ENCODE results near the gene RBM34.
"Not testable (repeated sequence)": the region's sequence is repeated elsewhere in the genome, so short reads cannot be mapped to it uniquely, and the experiment has no call there.

RBM34 gene

DNA sequence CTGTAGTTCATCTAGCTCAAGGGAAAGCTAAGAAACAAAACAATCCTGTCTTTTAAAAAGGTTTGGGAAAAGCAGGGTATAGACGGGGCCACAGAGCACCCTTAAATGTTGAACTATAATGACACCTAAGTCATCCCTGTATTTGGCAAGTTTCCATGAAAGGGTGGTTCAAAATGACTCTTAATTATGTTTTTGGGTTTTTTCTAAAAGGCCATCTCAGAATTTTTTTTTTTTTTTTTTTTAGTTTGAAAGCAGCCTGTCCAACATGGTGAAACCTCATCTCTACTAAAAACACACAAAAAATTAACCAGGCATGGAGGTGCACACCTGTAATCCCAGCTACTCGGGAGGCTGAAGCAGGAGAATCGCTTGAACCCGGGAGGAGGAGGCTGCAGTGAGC is 54.6 kb downstream of the RBM34 start:
- Histone ChIP-seq H3K4me3 (ENCODE audit: insufficient read depth, low read depth, low read length, poor library complexity, severe bottlenecking) (no peak overlapping the region), H3K4me1 (ENCODE audit: control insufficient read depth, insufficient read depth, low read length, poor library complexity, severe bottlenecking) (peaks cover 22% of the 10 kb centered on the region)

DNA sequence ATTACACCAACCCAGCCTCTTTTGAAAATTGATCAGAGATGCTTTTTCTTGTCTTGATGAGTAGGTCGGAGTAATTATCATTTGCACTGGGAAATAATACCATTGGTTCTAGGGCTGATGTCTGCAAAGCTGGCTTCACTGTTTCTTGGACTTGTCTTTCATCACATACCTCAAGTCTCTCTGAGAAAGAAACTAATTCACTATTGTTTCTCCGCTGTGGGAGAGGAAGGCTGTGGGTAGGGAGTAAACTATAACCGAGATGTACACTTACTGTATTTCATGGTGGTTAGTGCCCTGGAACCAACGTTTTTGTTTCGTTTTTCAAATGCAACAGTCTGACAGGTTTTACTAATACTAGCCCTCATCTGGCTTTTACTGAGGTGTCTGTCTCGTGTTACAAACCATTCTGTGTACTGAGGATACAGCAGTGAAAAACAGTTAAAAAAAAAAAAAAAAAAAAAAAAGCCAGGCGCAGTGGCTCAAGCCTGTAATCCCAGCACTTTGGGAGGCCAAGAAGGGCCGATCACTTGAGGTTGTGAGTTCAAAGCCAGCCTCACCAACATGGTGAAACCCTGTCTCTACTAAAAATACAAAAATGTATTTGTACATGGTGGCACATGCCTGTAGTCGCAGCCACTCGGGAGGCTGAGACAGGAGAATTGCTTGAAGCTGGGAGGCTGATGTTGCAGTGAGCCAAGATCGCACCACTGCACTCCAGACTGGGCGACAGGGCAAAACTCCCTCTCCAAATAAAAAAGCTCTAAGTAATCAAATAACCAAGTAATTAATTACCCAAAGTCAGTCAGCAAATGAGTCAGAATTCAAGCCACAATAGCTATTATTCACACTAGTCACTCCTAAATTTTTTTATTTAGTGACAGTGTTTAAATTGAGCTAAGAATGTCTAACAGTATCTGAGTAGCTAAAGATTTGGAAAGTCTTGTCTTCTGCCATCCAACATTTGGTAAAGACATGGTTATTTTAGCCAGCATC is 55.7 kb downstream of the RBM34 start:
- H3K9me3 ChIP-seq (ENCODE audit: control insufficient read depth, low read length): no peaks in the 10 kb centered on the region
- peaks cover 17% of the 10 kb centered on the region for H3K36me3 ChIP-seq (ENCODE audit: control insufficient read depth, insufficient read depth, low read length)
- H3K27ac ChIP-seq (ENCODE audit: insufficient read depth, low read length, poor library complexity, severe bottlenecking): no peak overlapping the region
- no peak for DNase-seq
- no peak overlapping the region for H3K4me3 ChIP-seq (ENCODE audit: insufficient read depth, low read depth, low read length, poor library complexity, severe bottlenecking)
- H3K4me1 ChIP-seq (ENCODE audit: control insufficient read depth, insufficient read depth, low read length, poor library complexity, severe bottlenecking): peaks cover 22% of the 10 kb centered on the region
- H3K27me3 ChIP-seq (replicated peaks; ENCODE audit: control insufficient read depth, insufficient read depth, low read length, poor library complexity, severe bottlenecking): no peaks in the 10 kb centered on the region

More for the DNA sequence above, 54.6 kb downstream of the RBM34 start:
- no peak for DNase-seq
- H3K27ac ChIP-seq (ENCODE audit: insufficient read depth, low read length, poor library complexity, severe bottlenecking): no peak overlapping the region
- H3K27me3 ChIP-seq (replicated peaks; ENCODE audit: control insufficient read depth, insufficient read depth, low read length, poor library complexity, severe bottlenecking): no peaks in the 10 kb centered on the region
- peaks cover 28% of the 10 kb centered on the region for H3K36me3 ChIP-seq (ENCODE audit: control insufficient read depth, insufficient read depth, low read length)
- no peaks in the 10 kb centered on the region for H3K9me3 ChIP-seq (ENCODE audit: control insufficient read depth, low read length)

DNA sequence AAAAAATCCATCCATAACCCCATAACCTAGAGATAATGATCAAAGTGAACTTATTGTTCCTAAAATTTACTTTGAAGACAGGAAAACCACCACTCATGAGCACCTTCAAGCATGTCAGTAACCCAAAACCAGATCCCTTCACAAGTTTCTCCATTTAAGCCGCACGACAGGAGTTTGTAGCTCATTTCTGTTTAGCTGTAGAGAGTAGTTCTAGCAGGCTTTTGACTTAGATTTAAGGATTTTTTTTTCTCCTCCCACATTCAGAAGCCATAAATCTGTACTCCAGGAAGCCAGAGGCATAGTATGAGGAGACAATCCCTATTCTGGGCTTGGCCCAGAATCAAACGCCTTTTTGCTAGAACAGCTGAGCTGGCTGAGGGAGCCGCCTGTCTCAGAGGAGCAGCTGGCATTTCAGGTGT is 58.0 kb downstream of the RBM34 start:
- no peaks in the 10 kb centered on the region for H3K9me3 ChIP-seq (ENCODE audit: control insufficient read depth, low read length)
- no peaks in the 10 kb centered on the region for H3K36me3 ChIP-seq (ENCODE audit: control insufficient read depth, insufficient read depth, low read length)
- peaks cover 22% of the 10 kb centered on the region for H3K4me1 ChIP-seq (ENCODE audit: control insufficient read depth, insufficient read depth, low read length, poor library complexity, severe bottlenecking)
- H3K27ac ChIP-seq (ENCODE audit: insufficient read depth, low read length, poor library complexity, severe bottlenecking): no peak overlapping the region
- H3K27me3 ChIP-seq (replicated peaks; ENCODE audit: control insufficient read depth, insufficient read depth, low read length, poor library complexity, severe bottlenecking): no peaks in the 10 kb centered on the region
- DNase-seq: no peak
- no peak overlapping the region for H3K4me3 ChIP-seq (ENCODE audit: insufficient read depth, low read depth, low read length, poor library complexity, severe bottlenecking)

DNA sequence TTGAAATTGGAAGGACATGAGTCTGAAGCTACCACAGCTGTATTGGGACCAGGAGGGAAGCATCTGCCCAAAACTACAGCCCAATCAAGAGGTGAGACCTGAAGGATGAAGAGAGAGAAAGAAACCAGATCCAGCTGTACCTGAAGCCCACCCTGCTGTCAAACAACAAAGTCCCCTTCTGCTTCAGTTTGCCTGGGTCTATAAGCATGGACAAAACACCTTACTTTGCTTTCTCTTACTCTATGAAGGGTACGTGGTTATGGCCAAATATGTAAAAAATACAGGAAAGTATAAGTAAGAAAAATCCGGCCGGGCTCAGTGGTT is 58.8 kb downstream of the RBM34 start:
- Histone ChIP-seq H3K27ac (ENCODE audit: insufficient read depth, low read length, poor library complexity, severe bottlenecking) (no peak overlapping the region), H3K4me1 (ENCODE audit: control insufficient read depth, insufficient read depth, low read length, poor library complexity, severe bottlenecking) (peaks cover 22% of the 10 kb centered on the region), H3K4me3 (ENCODE audit: insufficient read depth, low read depth, low read length, poor library complexity, severe bottlenecking) (no peak overlapping the region), H3K27me3 (replicated peaks; ENCODE audit: control insufficient read depth, insufficient read depth, low read length, poor library complexity, severe bottlenecking) (no peaks in the 10 kb centered on the region), H3K9me3 (ENCODE audit: control insufficient read depth, low read length) (no peaks in the 10 kb centered on the region), H3K36me3 (ENCODE audit: control insufficient read depth, insufficient read depth, low read length) (no peaks in the 10 kb centered on the region)
- no peak for DNase-seq

DNA sequence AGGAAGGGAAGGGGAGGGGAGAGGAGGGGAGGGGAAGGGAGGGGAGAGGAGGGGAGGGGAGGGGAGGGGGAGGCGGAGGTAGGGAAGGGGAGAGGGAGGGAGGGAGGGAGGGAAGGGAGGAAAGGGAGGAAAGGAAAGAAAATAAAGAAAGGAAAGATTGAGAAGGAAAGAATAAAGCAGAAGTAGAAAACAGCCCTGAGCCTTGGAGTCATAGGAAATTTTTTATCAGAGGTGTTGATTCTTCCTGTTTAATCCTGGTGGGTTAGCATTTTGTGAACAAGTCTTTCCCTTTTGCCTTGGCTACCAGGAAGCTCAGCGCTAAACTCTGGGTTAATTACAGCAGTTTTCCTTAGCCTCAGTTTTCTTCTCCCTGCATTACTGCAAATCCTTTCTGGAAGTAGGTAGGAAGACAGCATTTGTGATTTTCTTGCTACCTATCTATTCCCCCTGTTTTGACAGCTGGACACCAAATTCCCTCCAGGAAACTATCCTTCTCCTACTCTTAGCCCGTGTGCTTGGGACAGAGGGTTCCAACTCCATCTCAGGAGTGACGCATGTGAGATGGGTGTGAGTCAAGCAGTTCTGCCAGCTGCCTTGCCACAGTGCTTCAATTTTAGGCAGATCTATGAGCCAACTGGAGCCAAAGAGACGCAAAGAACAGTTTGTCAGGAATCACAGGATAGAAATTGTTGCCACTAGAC is 59.3 kb downstream of the RBM34 start:
- Histone ChIP-seq H3K9me3 (ENCODE audit: control insufficient read depth, low read length) (no peaks in the 10 kb centered on the region), H3K27me3 (replicated peaks; ENCODE audit: control insufficient read depth, insufficient read depth, low read length, poor library complexity, severe bottlenecking) (no peaks in the 10 kb centered on the region), H3K36me3 (ENCODE audit: control insufficient read depth, insufficient read depth, low read length) (no peaks in the 10 kb centered on the region), H3K4me1 (ENCODE audit: control insufficient read depth, insufficient read depth, low read length, poor library complexity, severe bottlenecking) (peaks cover 22% of the 10 kb centered on the region), H3K27ac (ENCODE audit: insufficient read depth, low read length, poor library complexity, severe bottlenecking) (no peak overlapping the region), H3K4me3 (ENCODE audit: insufficient read depth, low read depth, low read length, poor library complexity, severe bottlenecking) (no peak overlapping the region)
- DNase-seq: no peak

DNA sequence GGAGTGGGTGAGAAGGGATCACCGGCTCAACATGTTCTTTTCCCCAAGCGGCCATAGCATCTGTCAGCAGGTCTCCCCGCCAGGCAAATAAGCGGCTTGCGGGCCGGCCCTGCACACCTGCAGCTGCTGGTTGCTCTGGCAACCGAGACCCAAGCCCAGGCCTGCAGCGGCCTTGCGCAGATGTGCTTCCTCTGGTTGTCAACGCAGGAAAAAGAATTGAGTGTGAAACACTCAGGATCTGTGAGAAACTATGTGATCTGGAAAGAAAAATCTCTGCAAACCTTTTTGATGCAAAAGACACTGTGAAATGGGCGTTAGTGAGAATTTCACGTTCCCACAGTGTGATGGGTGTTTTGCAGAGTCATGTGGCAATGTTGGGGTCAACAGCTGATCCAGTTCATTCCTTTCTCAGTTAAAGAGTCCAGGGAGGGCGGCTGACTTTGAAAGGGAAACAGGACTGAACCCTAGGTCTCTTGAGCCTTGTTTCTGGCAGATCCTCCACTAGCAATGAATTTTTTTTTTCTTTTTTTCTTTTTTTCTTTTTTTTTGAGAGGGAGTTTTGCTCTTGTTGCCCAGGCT is 60.8 kb downstream of the RBM34 start:
- Histone ChIP-seq H3K27ac (ENCODE audit: insufficient read depth, low read length, poor library complexity, severe bottlenecking) (no peak overlapping the region), H3K27me3 (replicated peaks; ENCODE audit: control insufficient read depth, insufficient read depth, low read length, poor library complexity, severe bottlenecking) (no peaks in the 10 kb centered on the region), H3K4me1 (ENCODE audit: control insufficient read depth, insufficient read depth, low read length, poor library complexity, severe bottlenecking) (peaks cover 19% of the 10 kb centered on the region), H3K36me3 (ENCODE audit: control insufficient read depth, insufficient read depth, low read length) (no peaks in the 10 kb centered on the region), H3K4me3 (ENCODE audit: insufficient read depth, low read depth, low read length, poor library complexity, severe bottlenecking) (no peak overlapping the region), H3K9me3 (ENCODE audit: control insufficient read depth, low read length) (no peaks in the 10 kb centered on the region)
- no peak for DNase-seq

DNA sequence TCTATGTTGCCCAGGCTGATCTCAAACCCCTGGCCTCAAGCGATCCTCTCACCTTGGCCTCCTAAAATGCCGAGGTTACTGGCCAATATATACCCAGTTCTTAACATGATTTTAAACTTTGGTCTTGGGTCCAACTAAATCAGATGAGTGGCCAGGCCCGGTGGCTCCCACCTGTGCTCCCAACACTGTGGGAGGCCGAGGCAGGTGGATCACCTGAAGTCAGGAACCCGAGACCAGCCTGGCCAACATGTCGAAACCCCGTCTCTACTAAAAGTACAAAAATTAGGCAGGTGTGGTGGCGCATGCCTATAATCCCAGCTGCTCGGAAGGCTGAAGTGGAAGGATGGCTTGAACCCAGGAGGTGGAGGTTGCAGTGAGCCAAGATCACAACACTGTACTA is 62.1 kb downstream of the RBM34 start:
- Histone ChIP-seq H3K36me3 (ENCODE audit: control insufficient read depth, insufficient read depth, low read length) (no peaks in the 10 kb centered on the region), H3K4me3 (ENCODE audit: insufficient read depth, low read depth, low read length, poor library complexity, severe bottlenecking) (no peak overlapping the region), H3K27ac (ENCODE audit: insufficient read depth, low read length, poor library complexity, severe bottlenecking) (no peak overlapping the region), H3K27me3 (replicated peaks; ENCODE audit: control insufficient read depth, insufficient read depth, low read length, poor library complexity, severe bottlenecking) (no peaks in the 10 kb centered on the region), H3K4me1 (ENCODE audit: control insufficient read depth, insufficient read depth, low read length, poor library complexity, severe bottlenecking) (peaks cover 11% of the 10 kb centered on the region), H3K9me3 (ENCODE audit: control insufficient read depth, low read length) (no peaks in the 10 kb centered on the region)
- DNase-seq: no peak

DNA sequence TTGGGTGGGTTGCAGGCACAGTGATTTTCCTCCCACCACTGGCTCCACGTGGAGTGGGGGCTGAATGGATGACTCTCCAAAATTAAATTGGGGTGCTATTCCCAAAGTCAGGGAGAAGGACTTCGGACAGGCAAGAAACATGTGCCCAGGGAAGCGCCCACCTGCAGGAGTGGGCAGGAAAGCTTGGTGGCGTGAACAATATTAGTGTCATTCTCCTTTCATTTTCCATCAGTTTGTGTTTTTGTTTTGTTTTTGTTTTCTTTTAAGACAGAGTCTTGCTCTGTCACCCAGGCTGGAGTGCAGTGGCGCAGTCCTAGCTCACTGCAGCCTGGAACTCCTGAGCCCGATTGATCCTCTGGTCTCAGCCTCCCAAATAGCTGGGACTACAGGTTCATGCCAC is 62.5 kb downstream of the RBM34 start:
- H3K36me3 ChIP-seq (ENCODE audit: control insufficient read depth, insufficient read depth, low read length): no peaks in the 10 kb centered on the region
- H3K27me3 ChIP-seq (replicated peaks; ENCODE audit: control insufficient read depth, insufficient read depth, low read length, poor library complexity, severe bottlenecking): no peaks in the 10 kb centered on the region
- peaks cover 11% of the 10 kb centered on the region for H3K4me1 ChIP-seq (ENCODE audit: control insufficient read depth, insufficient read depth, low read length, poor library complexity, severe bottlenecking)
- no peaks in the 10 kb centered on the region for H3K9me3 ChIP-seq (ENCODE audit: control insufficient read depth, low read length)
- H3K4me3 ChIP-seq (ENCODE audit: insufficient read depth, low read depth, low read length, poor library complexity, severe bottlenecking): no peak overlapping the region
- DNase-seq: no peak
- H3K27ac ChIP-seq (ENCODE audit: insufficient read depth, low read length, poor library complexity, severe bottlenecking): no peak overlapping the region

DNA sequence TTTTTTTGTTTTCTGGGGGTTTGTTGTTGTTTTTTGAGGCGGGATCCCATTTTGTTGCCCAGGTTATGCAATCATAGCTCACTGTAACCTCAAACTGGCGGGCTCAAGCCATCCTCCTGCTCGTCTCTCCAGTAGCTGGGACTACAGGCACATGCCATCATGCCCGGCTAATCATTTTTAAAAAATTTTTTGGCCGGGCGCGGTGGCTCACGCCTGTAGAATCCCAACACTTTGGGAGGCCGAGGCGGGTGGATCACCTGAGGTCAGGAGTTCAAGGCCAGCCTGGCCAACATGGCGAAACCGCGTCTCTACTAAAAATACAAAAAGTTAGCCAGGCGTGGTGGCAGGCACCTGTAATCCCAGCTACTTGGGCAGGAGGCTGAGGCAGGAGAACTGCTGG is 63.5 kb downstream of the RBM34 start:
- H3K4me3 ChIP-seq (ENCODE audit: insufficient read depth, low read depth, low read length, poor library complexity, severe bottlenecking); H3K4me1 ChIP-seq (ENCODE audit: control insufficient read depth, insufficient read depth, low read length, poor library complexity, severe bottlenecking); DNase-seq; H3K27me3 ChIP-seq (replicated peaks; ENCODE audit: control insufficient read depth, insufficient read depth, low read length, poor library complexity, severe bottlenecking); H3K9me3 ChIP-seq (ENCODE audit: control insufficient read depth, low read length); H3K27ac ChIP-seq (ENCODE audit: insufficient read depth, low read length, poor library complexity, severe bottlenecking); H3K36me3 ChIP-seq (ENCODE audit: control insufficient read depth, insufficient read depth, low read length): not testable (repeated sequence)

Measured in effector memory CD4-positive, alpha-beta T cell (primary cell).